Endothelial cell of umbilical vein (primary cell): Measurements from ENCODE around the gene STX16. TPM values are rescaled to one million over a fixed set of nuclear protein-coding genes. Genes with fewer than 3 reads are reported as not detected.
A peak's percentile ranks its signal among the peaks of the same experiment; 100 is the strongest.

Experiments used
- BruUV-seq: library from RNA; stranded (reverse); fragments of 400-500 nt; replicated peaks from 2 replicates; lab custom pipeline; 2021; lab: Mats Ljungman, UMichigan
- CTCF ChIA-PET: fragments of 300-600, 350-600 bp; sonication (Branson Sonifier 250); formaldehyde crosslinking; loops from one replicate; lab custom pipeline; 2021; ENCODE audit warnings: antibody characterized with exemption, inconsistent platforms; lab: Charles Lee
- POLR2A ChIA-PET: fragments of 300-600, 350-600 bp; sonication (Branson Sonifier 250); formaldehyde crosslinking; loops from one replicate; lab custom pipeline; 2021; ENCODE audit warnings: antibody characterized with exemption, inconsistent platforms; lab: Charles Lee
- DNase-seq: peaks from one replicate; pipeline ENCODE4 v3.0.0-alpha.2; 2011; ENCODE audit warnings: low read depth, low spot score
- FAIRE-seq: peaks from 2 replicates; lab custom pipeline; 2011; peaks lifted over from hg19 to GRCh38; lab: Jason Lieb, UNC
- H2AFZ ChIP-seq: 2 replicates; pipeline ENCODE4 v1.6.0; 2012; ENCODE audit warnings: low read depth, low read length, control low read depth, inconsistent platforms
- H3K27ac ChIP-seq: 2 replicates; pipeline ENCODE4 v1.5.1; 2011; ENCODE audit warnings: low read depth, mild to moderate bottlenecking, control low read depth, low read length, moderate library complexity; ENCODE audit not compliant: insufficient read depth
- H3K27me3 ChIP-seq, 2 experiments: 2 replicates each; pipeline versions ENCODE4 v1.6.0 to v1.6.1; 2011; ENCODE audit warnings: low read length in 2 of 2, mixed read lengths in 1 of 2; ENCODE audit not compliant: control insufficient read depth in 2 of 2, insufficient read depth in 2 of 2
- H3K36me3 ChIP-seq, 2 experiments: 2 replicates in 1 of 2; 3 replicates in 1 of 2; pipeline ENCODE4 v1.5.1; 2011; ENCODE audit warnings: low read length in 2 of 2, mild to moderate bottlenecking in 1 of 2, moderate library complexity in 1 of 2; ENCODE audit not compliant: control insufficient read depth in 2 of 2, insufficient read depth in 2 of 2; ENCODE audit errors: extremely low read depth in 1 of 2
- H3K4me1 ChIP-seq: 3 replicates; pipeline ENCODE4 v1.5.1; 2011; ENCODE audit warnings: mild to moderate bottlenecking, low read length; ENCODE audit not compliant: control insufficient read depth, insufficient read depth; ENCODE audit errors: extremely low read depth
- H3K4me2 ChIP-seq: 2 replicates; pipeline ENCODE4 v1.6.1; 2011; ENCODE audit warnings: low read length, control low read depth, mixed read lengths; ENCODE audit not compliant: insufficient read depth
- H3K4me3 ChIP-seq, 3 experiments: fragments of 200-600 bp in 1 of 3; sonication (generic), shearing (Covaris generic) in 1 of 3; replicated peaks in 1 of 3; 2 replicates each; pipeline ENCODE4 v1.5.1; 2011 to 2016; ENCODE audit warnings: control low read depth in 3 of 3, low read length in 3 of 3, mild to moderate bottlenecking in 2 of 3, inconsistent platforms in 1 of 3, low read depth in 1 of 3, moderate library complexity in 1 of 3; ENCODE audit not compliant: insufficient read depth in 1 of 3
- H3K79me2 ChIP-seq: 2 replicates; pipeline ENCODE4 v1.6.0; 2012; ENCODE audit warnings: low read length, inconsistent platforms; ENCODE audit not compliant: control insufficient read depth, insufficient read depth
- H3K9ac ChIP-seq: replicated peaks from 2 replicates; pipeline ENCODE3; 2011; ENCODE audit warnings: low read length, control low read depth; ENCODE audit not compliant: insufficient read depth; ENCODE audit errors: extremely low read depth
- H3K9me1 ChIP-seq: replicated peaks from 3 replicates; pipeline ENCODE4 v1.6.0; 2011; ENCODE audit warnings: mild to moderate bottlenecking, low read length; ENCODE audit not compliant: control insufficient read depth, insufficient read depth; ENCODE audit errors: extremely low read depth
- H3K9me3 ChIP-seq: replicated peaks from 2 replicates; pipeline ENCODE4 v1.5.1; 2012; ENCODE audit warnings: low read length, inconsistent platforms; ENCODE audit not compliant: control insufficient read depth, insufficient read depth
- H4K20me1 ChIP-seq: replicated peaks from 2 replicates; pipeline ENCODE3; 2011; ENCODE audit warnings: mild to moderate bottlenecking, low read length; ENCODE audit not compliant: control insufficient read depth, insufficient read depth; ENCODE audit errors: extremely low read depth
- EZH2 ChIP-seq: IDR thresholded peaks from 2 replicates; pipeline ENCODE4 v1.6.1; 2012; ENCODE audit warnings: borderline replicate concordance, low read depth, mild to moderate bottlenecking, moderate library complexity, low read length, inconsistent platforms; ENCODE audit not compliant: severe bottlenecking
- FOS ChIP-seq: IDR thresholded peaks from 2 replicates; pipeline ENCODE4 v1.6.1; 2011; ENCODE audit warnings: mild to moderate bottlenecking, low read length, moderate library complexity, borderline replicate concordance; ENCODE audit not compliant: insufficient read depth
- GATA2 ChIP-seq: IDR thresholded peaks from 2 replicates; pipeline ENCODE4 v1.7.0; 2011; ENCODE audit warnings: low read depth, mild to moderate bottlenecking, moderate library complexity, mixed read lengths, low read length; ENCODE audit not compliant: insufficient read length, insufficient read depth
- JUN ChIP-seq: IDR thresholded peaks from 2 replicates; pipeline ENCODE4 v1.6.1; 2011; ENCODE audit warnings: borderline replicate concordance, low read depth; ENCODE audit not compliant: insufficient read length, insufficient read depth
- MYC ChIP-seq: IDR thresholded peaks from one replicate; pipeline ENCODE4 v1.6.1; 2011; ENCODE audit warnings: mild to moderate bottlenecking, low read depth, low read length
- POLR2A ChIP-seq: IDR thresholded peaks from 2 replicates; pipeline ENCODE4 v1.6.1; 2012; ENCODE audit warnings: low read depth, mild to moderate bottlenecking, control low read depth, low read length
- POLR2AphosphoS5 ChIP-seq: IDR thresholded peaks from 2 replicates; pipeline ENCODE4 v1.6.1; 2012; ENCODE audit warnings: low read depth, mild to moderate bottlenecking, control low read depth, low read length, moderate library complexity; ENCODE audit not compliant: insufficient read depth
- dilution Hi-C: fragments of 300-500 bp; cut with MboI; formaldehyde crosslinking; loops from one replicate; pipeline ENCODE4 v1.15.0; 2019; ENCODE audit warnings: low sequenced_read_pairs; ENCODE audit not compliant: extremely low pct_ligation_motif_present
- intact Hi-C: fragments of 100-400 bp; cut with micrococcal nuclease; formaldehyde crosslinking; loops from one replicate; pipeline ENCODE4 v1.10.0; 2022
- polyA plus RNA-seq, 4 experiments: library from polyadenylated mRNA; depleted of rRNA in 3 of 4; stranded (reverse) in 3 of 4; unstranded in 1 of 4; fragments of >200 nt; gene quantifications; 2 replicates each; pipeline versions ENCODE4 v1.2.1 to v1.2.3, GENCODE V29; 2011 to 2012; ENCODE audit warnings: missing spikeins in 1 of 4
- total RNA-seq: library from RNA; stranded (reverse); gene quantifications from 2 replicates; pipeline ENCODE4 v1.2.3, GENCODE V29; 2021
- TF ChIP-seq, protein P1 (sequence below): IDR thresholded peaks from 2 replicates; pipeline ENCODE4 v1.6.1; 2011; ENCODE audit not compliant: insufficient read depth, insufficient read length
- TF ChIP-seq, protein P2 (sequence below), 2 donors: IDR thresholded peaks; 1 replicate in 1 of 2; 2 replicates in 1 of 2; pipeline ENCODE4 v1.5.1; 2011; ENCODE audit warnings: low read length in 2 of 2, mild to moderate bottlenecking in 2 of 2, moderate library complexity in 2 of 2, control low read depth in 1 of 2, inconsistent platforms in 1 of 2, low read depth in 1 of 2; ENCODE audit not compliant: insufficient read depth in 1 of 2; ENCODE audit errors: extremely low read depth in 1 of 2

The STX16 gene
- total and polyA plus RNA-seq, 2 donors (not counting 3 experiments of a cell fraction or from before 2014, with no cell fraction given) = 43.1 to 63.5 TPM

DNA sequence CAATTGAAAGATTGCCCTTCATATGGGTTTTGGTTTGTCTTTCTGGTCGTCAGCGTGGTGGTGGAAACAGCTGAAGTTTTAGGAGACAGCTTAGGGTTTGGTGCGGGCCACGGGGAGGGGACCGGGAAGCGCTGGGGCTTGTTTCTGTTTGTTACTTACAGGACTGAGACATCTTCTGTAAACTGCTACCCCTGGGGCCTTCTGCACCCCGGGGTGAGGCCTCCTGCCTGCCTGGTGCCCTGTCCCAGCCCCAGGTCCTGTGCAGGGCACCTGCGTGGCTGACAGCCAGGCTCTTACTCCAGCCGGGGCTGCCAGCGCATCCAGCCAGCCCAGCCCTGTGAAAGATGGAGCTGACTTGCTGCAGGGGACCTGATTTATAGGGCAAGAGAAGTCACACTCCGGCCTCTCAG is 64.3 kb downstream of the STX16 start:
- H3K4me1 ChIP-seq = no peaks in the 10 kb centered on the region
- ChIA-PET CTCF (interaction anchor here (1.3 kb wide), 1 partner anchor 234 kb away, joined by 4 read pairs; no protein-coding TSS in a partner anchor), POLR2A (no interaction called here)
- intact Hi-C loops (no loop called here), dilution Hi-C loops (no loop called here)
- no peaks in the 10 kb centered on the region for H4K20me1 ChIP-seq
- TSS peak; percentile 23 for BruUV-seq
- no peak overlapping the region for H3K4me2 ChIP-seq
- no peaks in the 10 kb centered on the region for H3K79me2 ChIP-seq
- no peaks in the 10 kb centered on the region for H3K27me3 ChIP-seq
- no peak overlapping the region for H3K27ac ChIP-seq
- FAIRE-seq = no peak
- TF ChIP-seq GATA2 (no peak), EZH2 (no peak), FOS (no peak), MYC (no peak), POLR2AphosphoS5 (no peak), JUN (no peak), POLR2A (no peak)
- TF ChIP-seq, protein P1, sequence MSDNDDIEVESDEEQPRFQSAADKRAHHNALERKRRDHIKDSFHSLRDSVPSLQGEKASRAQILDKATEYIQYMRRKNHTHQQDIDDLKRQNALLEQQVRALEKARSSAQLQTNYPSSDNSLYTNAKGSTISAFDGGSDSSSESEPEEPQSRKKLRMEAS = no peak
- TF ChIP-seq, protein P2, sequence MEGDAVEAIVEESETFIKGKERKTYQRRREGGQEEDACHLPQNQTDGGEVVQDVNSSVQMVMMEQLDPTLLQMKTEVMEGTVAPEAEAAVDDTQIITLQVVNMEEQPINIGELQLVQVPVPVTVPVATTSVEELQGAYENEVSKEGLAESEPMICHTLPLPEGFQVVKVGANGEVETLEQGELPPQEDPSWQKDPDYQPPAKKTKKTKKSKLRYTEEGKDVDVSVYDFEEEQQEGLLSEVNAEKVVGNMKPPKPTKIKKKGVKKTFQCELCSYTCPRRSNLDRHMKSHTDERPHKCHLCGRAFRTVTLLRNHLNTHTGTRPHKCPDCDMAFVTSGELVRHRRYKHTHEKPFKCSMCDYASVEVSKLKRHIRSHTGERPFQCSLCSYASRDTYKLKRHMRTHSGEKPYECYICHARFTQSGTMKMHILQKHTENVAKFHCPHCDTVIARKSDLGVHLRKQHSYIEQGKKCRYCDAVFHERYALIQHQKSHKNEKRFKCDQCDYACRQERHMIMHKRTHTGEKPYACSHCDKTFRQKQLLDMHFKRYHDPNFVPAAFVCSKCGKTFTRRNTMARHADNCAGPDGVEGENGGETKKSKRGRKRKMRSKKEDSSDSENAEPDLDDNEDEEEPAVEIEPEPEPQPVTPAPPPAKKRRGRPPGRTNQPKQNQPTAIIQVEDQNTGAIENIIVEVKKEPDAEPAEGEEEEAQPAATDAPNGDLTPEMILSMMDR (IDR thresholded peaks at IDR 0.05; ENCODE audit: extremely low read depth in 1 of 2, insufficient read depth in 1 of 2, low read depth in 1 of 2, low read length in 2 of 2) = no peak
- H3K4me3 ChIP-seq = no peak overlapping the region
- H3K9ac ChIP-seq = no peak overlapping the region
- H3K36me3 ChIP-seq = no peaks in the 10 kb centered on the region
- DNase-seq = no peak
- H3K9me1 ChIP-seq = no peaks in the 10 kb centered on the region
- H3K9me3 ChIP-seq = no peaks in the 10 kb centered on the region
- no peak overlapping the region for H2AFZ ChIP-seq
